ENCODE results near the gene ESRRA. TPM values are rescaled to one million over a fixed set of nuclear protein-coding genes. Genes with fewer than 3 reads are reported as not detected.

The ESRRA gene
- total and polyA plus RNA-seq, 2 of the 4 experiments (the other 2 are of a cell fraction), result 10.2 to 15.0 TPM

GRCh38 chr11:64360448-64360921, 55.2 kb downstream of the ESRRA start:
- Histone ChIP-seq H3K4ac (ENCODE audit: low read depth, low read length) (no peak overlapping the region), H2AK5ac (ENCODE audit: low read depth, low read length) (no peak overlapping the region), H3K27me3 (ENCODE audit: control insufficient read depth, insufficient read depth, low read length) (no peaks in the 10 kb centered on the region), H4K91ac (ENCODE audit: insufficient read depth, low read depth, low read length) (no peak overlapping the region), H3K9me3 (ENCODE audit: control insufficient read depth, insufficient read depth, low read length) (no peaks in the 10 kb centered on the region), H3K4me3 (ENCODE audit: insufficient read depth, low read depth, low read length) (no peak overlapping the region), H2AK9ac (replicated peaks; ENCODE audit: low read depth, low read length, poor library complexity) (peak overlapping the region; percentile 76), H3K56ac (ENCODE audit: extremely low read depth, insufficient read depth, low read length) (no peak overlapping the region), H2BK5ac (ENCODE audit: low read depth, low read length, poor library complexity, severe bottlenecking) (no peak overlapping the region), H2BK15ac (ENCODE audit: low read depth, low read length) (no peak overlapping the region), H2AFZ (replicated peaks; ENCODE audit: low read length, poor library complexity) (no peak overlapping the region), H2BK20ac (ENCODE audit: low read depth, low read length) (no peak overlapping the region), H3K14ac (replicated peaks; ENCODE audit: low read depth, low read length) (no peak overlapping the region), H3K4me2 (ENCODE audit: low read depth, low read length) (no peak overlapping the region), H3K18ac (ENCODE audit: low read depth, low read length) (no peak overlapping the region), H3K9ac (ENCODE audit: low read depth, low read length) (no peak overlapping the region), H3K27ac (ENCODE audit: insufficient read depth, low read length) (no peak overlapping the region), H4K5ac (ENCODE audit: low read depth, low read length) (no peak overlapping the region), H4K8ac (ENCODE audit: low read depth in 2 of 2, low read length in 2 of 2) (no peak overlapping the region), H3K4me1 (ENCODE audit: control insufficient read depth, insufficient read depth, low read length) (peaks cover 21% of the 10 kb centered on the region), H2BK120ac (ENCODE audit: low read depth, low read length) (no peak overlapping the region), H3K79me1 (ENCODE audit: low read depth in 1 of 2, low read length in 2 of 2) (peaks cover 6 to 69% of the 10 kb centered on the region in 2 experiments), H3K23ac (ENCODE audit: low read depth, low read length) (no peak overlapping the region), H4K20me1 (ENCODE audit: insufficient read depth, low read length) (no peaks in the 10 kb centered on the region), H3K9me1 (ENCODE audit: insufficient read depth, low read length) (peaks cover 14% of the 10 kb centered on the region), H3K36me3 (ENCODE audit: control insufficient read depth, insufficient read depth, low read length) (peaks cover 32% of the 10 kb centered on the region)
- in situ Hi-C loops (cut with MboI; ENCODE audit: low sequenced_read_pairs), result no loop called here
- no peak for ATAC-seq (ENCODE audit: low read depth)
- ChIA-PET POLR2A (ENCODE audit: unreplicated experiment) (no interaction called here), CTCF (no interaction called here)
- BruUV-seq (replicated peaks), result no TSS peak
- no peak for DNase-seq
- intact Hi-C loops (cut with micrococcal nuclease), result no loop called here
- dilution Hi-C loops (cut with HindIII; ENCODE audit: low sequenced_read_pairs, unreplicated experiment), result no loop called here
- TF ChIP-seq POLR2A (IDR thresholded peaks at IDR 0.05; ENCODE audit: low read depth, low read length) (no peak), CTCF (conservative IDR thresholded peaks at IDR 0.05; ENCODE audit: low read depth, low read length) (no peak), MAFK (IDR thresholded peaks at IDR 0.05; ENCODE audit: low read depth, low read length) (no peak), RAD21 (IDR thresholded peaks at IDR 0.05; ENCODE audit: low read length) (no peak), SMC3 (IDR thresholded peaks at IDR 0.05; ENCODE audit: low read depth, low read length) (no peak)
- WGBS, 2 experiments (ENCODE audit: extremely low coverage in 2 of 2, insufficient read length in 1 of 2), result 100% methylated on average over 2 of the region's 13 CpGs; no CpG with 5 or more reads in 1 of the 2 experiments

All from IMR-90 (cell line).